A549 treated with DMSO at 1 μM for 4 hours (cell line): ENCODE results near the gene CD44. TPM values are rescaled to one million over a fixed set of nuclear protein-coding genes. Genes with fewer than 3 reads are reported as not detected.

ENCODE experiments used
- total RNA-seq: library from RNA; stranded (reverse); fragments of 200-300 nt; extraction: Qiagen RNA extraction; gene quantifications from 5 replicates; pipeline ENCODE4 v1.2.3, GENCODE V29; 2022; ENCODE audit warnings: low read depth

Gene CD44
- 710 to 959 TPM (median 804 TPM) in 5 replicates for total RNA-seq

DNA sequence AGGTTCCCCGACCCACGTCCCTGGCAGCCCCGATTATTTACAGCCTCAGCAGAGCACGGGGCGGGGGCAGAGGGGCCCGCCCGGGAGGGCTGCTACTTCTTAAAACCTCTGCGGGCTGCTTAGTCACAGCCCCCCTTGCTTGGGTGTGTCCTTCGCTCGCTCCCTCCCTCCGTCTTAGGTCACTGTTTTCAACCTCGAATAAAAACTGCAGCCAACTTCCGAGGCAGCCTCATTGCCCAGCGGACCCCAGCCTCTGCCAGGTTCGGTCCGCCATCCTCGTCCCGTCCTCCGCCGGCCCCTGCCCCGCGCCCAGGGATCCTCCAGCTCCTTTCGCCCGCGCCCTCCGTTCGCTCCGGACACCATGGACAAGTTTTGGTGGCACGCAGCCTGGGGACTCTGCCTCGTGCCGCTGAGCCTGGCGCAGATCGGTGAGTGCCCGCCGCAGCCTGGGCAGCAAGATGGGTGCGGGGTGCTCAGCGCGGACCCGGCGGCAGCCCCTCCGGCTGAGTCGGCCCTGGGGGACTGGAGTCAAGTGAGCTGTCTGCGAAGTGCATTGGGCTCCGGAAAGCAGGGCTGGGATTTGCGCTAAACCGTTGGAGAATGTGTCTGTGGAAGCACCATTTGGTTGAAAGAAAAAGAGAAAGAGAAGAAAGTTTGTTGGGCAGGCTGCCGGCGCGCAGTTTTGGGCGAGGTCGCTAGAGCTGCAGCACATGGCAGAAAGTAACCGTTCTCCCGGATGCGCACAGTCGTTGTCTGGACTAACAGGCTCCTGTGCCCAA is at the start of gene CD44:
Gene CD44 (plus strand): TSS at position 229 of the 779 bp plus-strand sequence. CDS start 133 bp downstream, at position 362.

Other genes starting within 250 kb of the CD44 start
- 23.8 to 27.5 TPM (median 24.2 TPM) in 5 replicates for gene APIP, start 222.8 kb upstream of the CD44 start, total RNA-seq
- 28.5 to 35.3 TPM (median 33.7 TPM) in 5 replicates for gene PDHX, start 222.6 kb upstream of the CD44 start, total RNA-seq